Cardiac muscle cell (in vitro differentiated cells and primary cell): ENCODE measurements around the gene ZC3H4. TPM values are rescaled to one million over a fixed set of nuclear protein-coding genes. Genes with fewer than 3 reads are reported as not detected.

Experiments
- DNase-seq, 2 donors: peaks; one replicate each; pipeline versions ENCODE4 v3.0.0 to v3.0.0-alpha.2; 2010 to 2017; ENCODE audit warnings: low read depth in 1 of 2, low spot score in 1 of 2
- H3K27ac ChIP-seq: fragments of 200-600 bp; sonication (generic); 2 replicates; pipeline ENCODE4 v1.5.1; 2016
- H3K27me3 ChIP-seq: fragments of 200-600 bp; sonication (generic); 2 replicates; pipeline ENCODE4 v1.6.0; 2016; ENCODE audit warnings: control low read depth
- H3K36me3 ChIP-seq: fragments of 200-600 bp; sonication (generic); 2 replicates; pipeline ENCODE4 v1.5.1; 2016; ENCODE audit warnings: control low read depth
- H3K4me1 ChIP-seq: fragments of 200-600 bp; sonication (generic); 2 replicates; pipeline ENCODE4 v1.8.1; 2017; ENCODE audit warnings: low read depth, mild to moderate bottlenecking, mixed run types
- H3K4me3 ChIP-seq: fragments of 200-600 bp; sonication (generic); 2 replicates; pipeline ENCODE4 v1.5.1; 2016; ENCODE audit warnings: mild to moderate bottlenecking
- H3K9me3 ChIP-seq: fragments of 200-600 bp; sonication (generic); 2 replicates; pipeline ENCODE4 v1.5.1; 2017; ENCODE audit warnings: low read depth, mild to moderate bottlenecking, control low read depth
- CTCF ChIP-seq: IDR thresholded peaks from 2 replicates; pipeline ENCODE4 v1.5.1; 2012; ENCODE audit warnings: low read depth, mild to moderate bottlenecking, low read length
- polyA plus RNA-seq: library from polyadenylated mRNA; unstranded; fragments of >200 nt; fragmentation: Nextera tagmentation; extraction: Ambion mirVana; gene quantifications from 2 replicates; pipeline ENCODE4 v1.2.1, GENCODE V29; 2016
- total RNA-seq: library from RNA; depleted of rRNA; stranded (reverse); fragments of >200 nt; gene quantifications from 2 replicates; pipeline ENCODE4 v1.2.3, GENCODE V29; 2016

The ZC3H4 gene
- total and polyA plus RNA-seq, 2 experiments from 2014 or later = 5.0 to 34.6 TPM

DNA sequence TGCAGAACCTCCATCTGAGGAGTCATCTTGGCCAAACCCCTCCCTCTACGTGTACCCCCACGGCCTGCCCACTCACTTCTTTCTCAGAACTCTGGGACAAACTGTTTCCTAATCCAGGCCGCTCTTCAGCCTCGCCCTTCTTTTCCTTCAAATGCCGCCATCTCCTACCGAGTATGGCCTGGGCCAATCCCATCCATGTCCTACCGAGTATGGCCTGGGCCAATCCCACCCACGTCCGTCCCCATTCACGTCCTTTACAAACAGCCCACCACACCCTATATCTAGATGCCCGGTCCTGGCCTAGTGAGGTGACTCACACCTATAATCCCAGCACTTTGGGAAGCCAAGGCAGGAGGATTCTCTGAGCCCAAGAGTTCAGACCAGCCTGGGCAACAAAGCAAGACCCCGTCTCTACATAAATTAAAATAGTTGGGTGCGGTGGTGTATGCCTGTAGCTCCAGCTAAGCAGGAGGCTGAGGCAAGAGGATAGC, 66.3 kb downstream of the ZC3H4 start:
- TF ChIP-seq CTCF = no peak
- Histone ChIP-seq H3K4me3 (peak overlapping the region; percentile 90), H3K36me3 (no peaks in the 10 kb centered on the region), H3K4me1 (no peaks in the 10 kb centered on the region), H3K9me3 (no peaks in the 10 kb centered on the region), H3K27me3 (no peaks in the 10 kb centered on the region), H3K27ac (no peak overlapping the region)
- no peak for DNase-seq

GRCh38 chr19:47045867-47046470, 67.6 kb downstream of the ZC3H4 start:
- no peaks in the 10 kb centered on the region for H3K27me3 ChIP-seq
- no peak overlapping the region for H3K27ac ChIP-seq
- DNase-seq = no peak
- H3K4me1 ChIP-seq = no peaks in the 10 kb centered on the region
- H3K4me3 ChIP-seq = no peak overlapping the region
- H3K36me3 ChIP-seq = no peaks in the 10 kb centered on the region
- H3K9me3 ChIP-seq = no peaks in the 10 kb centered on the region
- no peak for TF ChIP-seq CTCF

DNA sequence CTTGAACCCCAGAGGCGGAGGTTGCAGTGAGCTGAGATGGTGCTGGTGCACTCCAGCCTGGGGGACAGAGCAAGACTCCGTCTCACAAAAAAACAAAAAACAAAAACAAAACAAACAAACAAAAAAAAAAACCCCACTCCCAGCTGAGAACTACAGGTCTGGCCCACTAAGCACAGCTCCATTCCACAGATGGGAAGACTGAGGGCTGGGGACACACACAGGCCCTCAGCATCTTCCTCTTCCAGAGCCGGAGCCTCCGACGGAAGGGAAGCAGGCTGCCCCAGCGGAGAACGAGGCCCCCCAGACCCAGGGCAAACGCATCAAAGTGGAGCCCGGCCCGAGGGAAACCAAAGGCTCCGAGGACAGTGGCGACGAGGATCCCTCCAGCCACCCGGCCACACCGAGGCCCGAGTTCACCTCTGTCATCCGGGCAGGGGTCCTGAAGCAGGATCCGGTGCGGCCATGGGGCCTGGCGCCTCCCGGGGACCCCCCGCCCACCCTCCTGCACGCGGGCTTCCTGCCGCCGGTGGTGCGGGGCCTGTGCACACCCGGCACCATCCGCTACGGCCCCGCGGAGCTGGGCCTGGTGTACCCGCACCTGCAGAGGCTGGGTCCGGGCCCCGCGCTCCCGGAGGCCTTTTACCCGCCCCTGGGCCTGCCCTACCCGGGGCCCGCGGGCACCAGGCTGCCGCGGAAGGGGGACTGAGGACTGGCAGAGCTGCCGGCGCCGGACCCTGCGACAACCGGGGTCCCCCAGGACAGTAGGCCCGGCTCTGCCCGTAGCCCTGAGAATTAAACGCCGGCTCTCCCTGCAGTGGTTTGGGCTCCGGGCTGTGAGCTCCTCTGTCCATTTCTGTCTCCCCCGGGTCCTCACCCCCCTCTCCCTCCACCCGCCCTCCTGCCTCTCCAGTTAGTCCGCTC, 68.4 kb downstream of the ZC3H4 start:
- Histone ChIP-seq H3K36me3 (no peaks in the 10 kb centered on the region), H3K4me1 (no peaks in the 10 kb centered on the region), H3K27me3 (no peaks in the 10 kb centered on the region), H3K4me3 (no peak overlapping the region), H3K27ac (no peak overlapping the region), H3K9me3 (no peaks in the 10 kb centered on the region)
- no peak for DNase-seq
- TF ChIP-seq CTCF = no peak

GRCh38 chr19:47040869-47041268, 72.7 kb downstream of the ZC3H4 start:
- no peak overlapping the region for H3K27ac ChIP-seq
- H3K36me3 ChIP-seq = no peaks in the 10 kb centered on the region
- no peak for TF ChIP-seq CTCF
- no peaks in the 10 kb centered on the region for H3K9me3 ChIP-seq
- no peak overlapping the region for H3K4me3 ChIP-seq
- H3K27me3 ChIP-seq = no peaks in the 10 kb centered on the region
- H3K4me1 ChIP-seq = no peaks in the 10 kb centered on the region
- DNase-seq = no peak

DNA sequence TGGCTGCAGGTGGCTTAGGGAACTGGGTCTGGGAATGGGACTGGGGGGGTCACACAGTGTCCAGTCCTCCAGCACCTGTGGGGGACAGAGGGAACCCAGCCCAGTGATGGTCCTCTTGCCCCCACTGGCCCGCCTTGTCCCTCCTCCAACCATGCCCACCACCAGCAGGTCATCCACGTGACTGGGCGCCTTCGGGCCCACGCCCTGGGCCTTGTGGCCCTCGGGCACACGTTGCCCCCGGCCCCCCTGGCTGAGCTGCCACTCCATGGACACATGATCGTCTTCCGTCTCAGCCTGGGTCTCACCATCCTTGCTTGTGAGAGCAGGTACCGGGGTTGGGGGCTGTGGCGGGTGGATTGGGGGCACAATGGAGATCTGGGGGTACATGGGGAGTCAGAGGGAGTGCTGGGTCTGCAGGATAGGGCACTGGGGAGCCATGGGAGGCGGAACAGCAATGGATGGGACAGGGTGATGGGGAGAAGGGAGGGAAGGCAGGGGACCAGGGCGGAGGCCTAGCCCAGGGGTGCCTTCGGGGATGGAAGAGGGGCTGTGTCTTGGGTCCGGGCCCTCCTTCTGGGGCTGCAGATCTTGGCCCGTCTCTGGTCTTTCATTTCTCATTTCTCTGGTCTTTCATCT, 74.2 kb downstream of the ZC3H4 start:
- Histone ChIP-seq H3K27me3 (no peaks in the 10 kb centered on the region), H3K4me3 (no peak overlapping the region), H3K9me3 (no peaks in the 10 kb centered on the region), H3K4me1 (no peaks in the 10 kb centered on the region), H3K27ac (no peak overlapping the region), H3K36me3 (no peaks in the 10 kb centered on the region)
- TF ChIP-seq CTCF = no peak
- DNase-seq = no peak
